ENCODE results near the gene IGF2BP2.

DNA sequence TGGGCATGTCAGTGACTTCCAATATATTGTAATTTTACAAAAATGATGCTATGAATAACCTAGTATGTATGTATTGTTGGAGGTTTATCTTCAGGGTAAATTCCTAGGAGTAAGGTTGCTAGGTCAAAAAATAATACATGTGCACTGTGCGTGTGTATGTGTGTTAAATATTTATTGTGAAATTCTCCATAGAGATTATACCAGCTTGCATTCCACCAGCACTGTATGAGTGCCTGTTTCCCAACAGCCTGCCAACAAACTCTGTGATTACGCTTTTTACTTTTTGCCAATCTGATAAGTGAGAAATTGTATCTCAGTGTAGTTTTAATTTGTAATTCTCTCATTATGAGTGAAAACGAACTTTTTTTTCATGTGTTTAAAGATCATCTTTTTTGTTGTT is 12.6 kb upstream of the IGF2BP2 start:
- no peak for TF ChIP-seq EZH2 (IDR thresholded peaks at IDR 0.05; ENCODE audit: borderline replicate concordance, insufficient read depth, low read depth, low read length, poor library complexity, severe bottlenecking)
- TF ChIP-seq, protein P1, sequence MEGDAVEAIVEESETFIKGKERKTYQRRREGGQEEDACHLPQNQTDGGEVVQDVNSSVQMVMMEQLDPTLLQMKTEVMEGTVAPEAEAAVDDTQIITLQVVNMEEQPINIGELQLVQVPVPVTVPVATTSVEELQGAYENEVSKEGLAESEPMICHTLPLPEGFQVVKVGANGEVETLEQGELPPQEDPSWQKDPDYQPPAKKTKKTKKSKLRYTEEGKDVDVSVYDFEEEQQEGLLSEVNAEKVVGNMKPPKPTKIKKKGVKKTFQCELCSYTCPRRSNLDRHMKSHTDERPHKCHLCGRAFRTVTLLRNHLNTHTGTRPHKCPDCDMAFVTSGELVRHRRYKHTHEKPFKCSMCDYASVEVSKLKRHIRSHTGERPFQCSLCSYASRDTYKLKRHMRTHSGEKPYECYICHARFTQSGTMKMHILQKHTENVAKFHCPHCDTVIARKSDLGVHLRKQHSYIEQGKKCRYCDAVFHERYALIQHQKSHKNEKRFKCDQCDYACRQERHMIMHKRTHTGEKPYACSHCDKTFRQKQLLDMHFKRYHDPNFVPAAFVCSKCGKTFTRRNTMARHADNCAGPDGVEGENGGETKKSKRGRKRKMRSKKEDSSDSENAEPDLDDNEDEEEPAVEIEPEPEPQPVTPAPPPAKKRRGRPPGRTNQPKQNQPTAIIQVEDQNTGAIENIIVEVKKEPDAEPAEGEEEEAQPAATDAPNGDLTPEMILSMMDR (IDR thresholded peaks at IDR 0.05), result no peak
